ENCODE results near the gene SOS2.

GRCh38 chr14:50088117-50088515 is 143.3 kb downstream of the SOS2 start:
- TF ChIP-seq CTCF (conservative IDR thresholded peaks at IDR 0.05; ENCODE audit: low read depth, low read length) (no peak), EZH2 (IDR thresholded peaks at IDR 0.05; ENCODE audit: borderline replicate concordance, low read depth, low read length, poor library complexity, severe bottlenecking) (no peak)

Data from A673 (cell line).